ENCODE results near the gene VEGFD. TPM values are rescaled to one million over a fixed set of nuclear protein-coding genes. Genes with fewer than 3 reads are reported as not detected.

Gene VEGFD
- polyA plus RNA-seq, 1 experiment = 0.43 TPM

- no peak for DNase-seq (ENCODE audit: low read depth, low spot score)
- no peak overlapping the region for H3K4me3 ChIP-seq (ENCODE audit: low read depth, low read length)
- POLR2A ChIA-PET = no interaction called here
- CTCF ChIA-PET = interaction anchor here (1.1 to 1.8 kb wide), 2 partner anchors 21 to 29 kb away, joined by 3 to 5 read pairs; no protein-coding TSS in a partner anchor
- no peak for TF ChIP-seq CTCF (IDR thresholded peaks at IDR 0.05; ENCODE audit: low read depth, low read length)
- H3K9me3 ChIP-seq (ENCODE audit: control insufficient read depth, insufficient read depth, low read length) = no peaks in the 10 kb centered on the region
- no peaks in the 10 kb centered on the region for H3K27me3 ChIP-seq (ENCODE audit: control insufficient read depth, insufficient read depth, low read length)
- H3K27ac ChIP-seq (ENCODE audit: low read depth, low read length) = no peak overlapping the region
These were observed 56.1 kb downstream of the VEGFD start for GRCh38 chrX:15328131-15328530.

DNA sequence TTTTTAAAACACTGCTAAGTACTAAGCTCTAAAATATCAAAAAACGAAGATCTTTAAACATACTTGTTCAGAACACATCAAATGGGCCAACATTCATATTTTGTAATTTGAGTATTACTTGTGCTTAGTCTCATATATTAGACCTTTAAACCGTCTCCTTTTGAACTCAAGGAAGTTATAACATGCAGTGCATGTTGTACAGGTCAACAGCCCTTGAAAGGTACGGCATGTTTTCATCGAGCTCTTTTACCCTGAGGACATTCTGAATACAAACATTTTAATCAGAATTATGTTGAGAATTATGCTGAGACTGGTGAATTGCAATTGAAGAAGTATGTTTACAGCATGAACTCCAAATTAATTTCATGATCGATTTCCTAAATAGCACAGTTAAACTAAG, 61.7 kb downstream of the VEGFD start:
- POLR2A ChIA-PET = no interaction called here
- H3K9me3 ChIP-seq (ENCODE audit: control insufficient read depth, insufficient read depth, low read length) = no peaks in the 10 kb centered on the region
- no peaks in the 10 kb centered on the region for H3K27me3 ChIP-seq (ENCODE audit: control insufficient read depth, insufficient read depth, low read length)
- CTCF ChIA-PET = no interaction called here
- no peak for TF ChIP-seq CTCF (IDR thresholded peaks at IDR 0.05; ENCODE audit: low read depth, low read length)
- DNase-seq (ENCODE audit: low read depth, low spot score) = no peak
- no peak overlapping the region for H3K4me3 ChIP-seq (ENCODE audit: low read depth, low read length)
- no peak overlapping the region for H3K27ac ChIP-seq (ENCODE audit: low read depth, low read length)

DNA sequence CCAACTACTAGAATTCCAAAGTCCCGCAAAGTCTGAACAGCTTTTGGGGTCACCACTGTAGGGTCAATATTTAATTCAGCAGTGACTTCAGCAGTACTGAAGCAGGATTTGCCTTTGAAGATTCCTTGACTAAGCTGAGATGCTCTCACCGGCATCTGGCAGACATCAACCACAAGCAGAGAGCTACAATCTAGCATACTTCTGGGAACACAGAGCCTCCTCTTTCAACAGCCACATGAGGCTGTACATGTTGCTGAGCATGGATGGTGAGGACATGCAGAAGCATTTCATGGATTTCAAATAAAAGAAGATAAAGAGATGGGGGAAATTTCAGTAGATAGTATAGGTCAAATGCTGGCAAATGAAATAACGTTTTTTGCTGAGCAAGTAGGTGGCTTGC, 62.1 kb downstream of the VEGFD start:
- TF ChIP-seq CTCF (IDR thresholded peaks at IDR 0.05; ENCODE audit: low read depth, low read length) = no peak
- H3K9me3 ChIP-seq (ENCODE audit: control insufficient read depth, insufficient read depth, low read length) = no peaks in the 10 kb centered on the region
- DNase-seq (ENCODE audit: low read depth, low spot score) = no peak
- H3K27me3 ChIP-seq (ENCODE audit: control insufficient read depth, insufficient read depth, low read length) = no peaks in the 10 kb centered on the region
- ChIA-PET POLR2A (no interaction called here), CTCF (no interaction called here)
- H3K4me3 ChIP-seq (ENCODE audit: low read depth, low read length) = no peak overlapping the region
- H3K27ac ChIP-seq (ENCODE audit: low read depth, low read length) = no peak overlapping the region

- no peak overlapping the region for H3K4me3 ChIP-seq (ENCODE audit: low read depth, low read length)
- ChIA-PET CTCF (no interaction called here), POLR2A (no interaction called here)
- no peak for DNase-seq (ENCODE audit: low read depth, low spot score)
- H3K27ac ChIP-seq (ENCODE audit: low read depth, low read length) = no peak overlapping the region
- no peak for TF ChIP-seq CTCF (IDR thresholded peaks at IDR 0.05; ENCODE audit: low read depth, low read length)
- H3K9me3 ChIP-seq (ENCODE audit: control insufficient read depth, insufficient read depth, low read length) = no peaks in the 10 kb centered on the region
- H3K27me3 ChIP-seq (ENCODE audit: control insufficient read depth, insufficient read depth, low read length) = no peaks in the 10 kb centered on the region
These were observed 62.8 kb downstream of the VEGFD start for GRCh38 chrX:15321447-15321846.

DNA sequence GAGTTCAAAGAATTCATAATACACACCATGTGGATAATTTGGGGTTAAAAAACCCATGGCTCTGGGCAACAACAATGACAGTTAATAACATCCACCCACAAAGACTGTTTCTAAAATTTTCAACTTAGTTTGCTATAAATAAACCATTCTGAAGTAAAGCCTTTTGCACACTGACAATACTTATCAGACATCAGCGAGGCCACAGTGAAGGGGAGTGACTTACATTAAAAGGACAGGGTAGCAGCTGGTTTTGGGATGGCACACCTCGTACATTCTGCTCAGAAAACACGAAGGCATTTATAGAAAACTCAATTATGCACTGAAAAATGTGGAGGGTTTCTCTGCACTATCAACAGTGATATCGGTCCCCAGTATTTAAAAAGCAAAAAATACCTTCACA, 63.9 kb downstream of the VEGFD start:
- ChIA-PET CTCF (no interaction called here), POLR2A (no interaction called here)
- H3K27ac ChIP-seq (ENCODE audit: low read depth, low read length) = no peak overlapping the region
- no peaks in the 10 kb centered on the region for H3K27me3 ChIP-seq (ENCODE audit: control insufficient read depth, insufficient read depth, low read length)
- no peak overlapping the region for H3K4me3 ChIP-seq (ENCODE audit: low read depth, low read length)
- DNase-seq (ENCODE audit: low read depth, low spot score) = no peak
- TF ChIP-seq CTCF (IDR thresholded peaks at IDR 0.05; ENCODE audit: low read depth, low read length) = no peak
- no peaks in the 10 kb centered on the region for H3K9me3 ChIP-seq (ENCODE audit: control insufficient read depth, insufficient read depth, low read length)
